Panc1 (cell line): ENCODE measurements around the gene PPP3CB. TPM values are rescaled to one million over a fixed set of nuclear protein-coding genes. Genes with fewer than 3 reads are reported as not detected.

Source experiments
- ATAC-seq: fragments of 200-7000 bp; cut with Tn5 transposase; 2 replicates; pipeline ENCODE4 v1.9.1; 2020; ENCODE audit warnings: mild to moderate bottlenecking, moderate library complexity
- BruUV-seq: library from RNA; stranded (reverse); fragments of 400-500 nt; replicated peaks from 2 replicates; lab custom pipeline; 2021; lab: Mats Ljungman, UMichigan
- CTCF ChIA-PET: fragments of 300-600 bp; sonication (Branson Sonifier 250); formaldehyde crosslinking; loops from one replicate; lab custom pipeline; 2022; ENCODE audit warnings: antibody characterized with exemption; lab: Charles Lee
- POLR2A ChIA-PET: fragments of 300-600 bp; sonication (Branson Sonifier 250); formaldehyde crosslinking; loops from one replicate; lab custom pipeline; 2022; ENCODE audit warnings: antibody characterized with exemption; lab: Charles Lee
- DNase-seq: peaks from one replicate; pipeline ENCODE4 v3.0.0-alpha.2; 2010; ENCODE audit warnings: low read depth, low spot score
- H3K27ac ChIP-seq: 2 replicates; pipeline ENCODE4 v1.5.1; 2011; ENCODE audit warnings: mild to moderate bottlenecking, low read length, inconsistent platforms
- H3K27me3 ChIP-seq: fragments of 200-500 bp; sonication (Bioruptor generic); 2 replicates; pipeline ENCODE4 v1.6.0; 2014; ENCODE audit warnings: low read length, inconsistent platforms; ENCODE audit not compliant: control insufficient read depth, insufficient read depth
- H3K36me3 ChIP-seq: fragments of 200-500 bp; sonication (Bioruptor generic); 2 replicates; pipeline ENCODE4 v1.5.1; 2014; ENCODE audit warnings: inconsistent platforms, mild to moderate bottlenecking, low read length, moderate library complexity; ENCODE audit not compliant: control insufficient read depth, insufficient read depth
- H3K4me1 ChIP-seq: 2 replicates; pipeline ENCODE4 v1.5.1; 2011; ENCODE audit warnings: inconsistent platforms, mild to moderate bottlenecking, low read length, moderate library complexity; ENCODE audit not compliant: control insufficient read depth, insufficient read depth
- H3K4me3 ChIP-seq, 2 experiments: 2 replicates each; pipeline ENCODE4 v1.5.1; 2011 to 2012; ENCODE audit warnings: low read depth in 2 of 2, low read length in 2 of 2, mild to moderate bottlenecking in 2 of 2, inconsistent platforms in 1 of 2, moderate library complexity in 1 of 2
- H3K9me3 ChIP-seq: fragments of 200-500 bp; sonication (Bioruptor generic); 2 replicates; pipeline ENCODE4 v1.5.1; 2014; ENCODE audit warnings: low read depth, mild to moderate bottlenecking, inconsistent platforms, low read length, moderate library complexity; ENCODE audit not compliant: control insufficient read depth, insufficient read depth
- POLR2AphosphoS5 ChIP-seq: IDR thresholded peaks from 2 replicates; pipeline ENCODE4 v1.6.1; 2012; ENCODE audit warnings: mild to moderate bottlenecking, low read depth, low read length, moderate library complexity
- SIN3A ChIP-seq: IDR thresholded peaks from 2 replicates; pipeline ENCODE4 v1.6.1; 2012; ENCODE audit warnings: low read depth, mild to moderate bottlenecking, low read length, moderate library complexity, borderline replicate concordance; ENCODE audit not compliant: insufficient read depth
- TCF7L2 ChIP-seq: IDR thresholded peaks from 2 replicates; pipeline ENCODE4 v1.6.1; 2011; ENCODE audit warnings: mild to moderate bottlenecking, low read depth, low read length, inconsistent platforms
- in situ Hi-C: cut with HindIII; loops from 2 replicates; pipeline ENCODE4 v1.10.0; 2016; ENCODE audit warnings: low sequenced_read_pairs, low pct_unique_long_range_greater_than_20kb
- intact Hi-C: fragments of 100-400 bp; cut with micrococcal nuclease; formaldehyde crosslinking; loops from one replicate; pipeline ENCODE4 v1.10.0; 2022; ENCODE audit not compliant: unreplicated experiment
- total RNA-seq: library from RNA; stranded (reverse); gene quantifications from one replicate; pipeline ENCODE4 v1.2.1, GENCODE V29; 2021; ENCODE audit not compliant: unreplicated experiment
- TF ChIP-seq, protein P1 (sequence below), 2 experiments: IDR thresholded peaks; 2 replicates each; pipeline ENCODE4 v1.6.1; 2011 to 2012; ENCODE audit warnings: low read depth in 2 of 2, control low read depth in 1 of 2, low read length in 1 of 2, mild to moderate bottlenecking in 1 of 2, moderate library complexity in 1 of 2; ENCODE audit not compliant: insufficient read depth in 1 of 2
- TF ChIP-seq, protein P2 (sequence below): fragments of 450-650 bp; IDR thresholded peaks from 2 replicates; pipeline ENCODE4 v1.5.1; 2017; ENCODE audit warnings: mild to moderate bottlenecking

The PPP3CB gene
- total RNA-seq, 1 experiment from 2014 or later: 34.8 TPM

GRCh38 chr10:73480158-73480557, 15.7 kb downstream of the PPP3CB start:
- H3K36me3 ChIP-seq: peaks cover 13% of the 10 kb centered on the region; the same call in 1 of the 2 replicates
- H3K4me1 ChIP-seq: no peaks in the 10 kb centered on the region
- in situ Hi-C loops: no loop called here
- H3K27me3 ChIP-seq: no peaks in the 10 kb centered on the region
- no peak for ATAC-seq
- intact Hi-C loops: no loop called here
- ChIA-PET CTCF (no interaction called here), POLR2A (interaction anchor here (0.7 kb wide), 1 partner anchor 21 kb away, joined by 10 read pairs; no protein-coding TSS in a partner anchor)
- H3K4me3 ChIP-seq: no peak overlapping the region
- DNase-seq: no peak
- H3K9me3 ChIP-seq: no peaks in the 10 kb centered on the region
- no peak overlapping the region for H3K27ac ChIP-seq
- BruUV-seq: no TSS peak
- TF ChIP-seq TCF7L2: no peak
- no peak for TF ChIP-seq POLR2AphosphoS5
- TF ChIP-seq SIN3A: no peak
- TF ChIP-seq, protein P1, sequence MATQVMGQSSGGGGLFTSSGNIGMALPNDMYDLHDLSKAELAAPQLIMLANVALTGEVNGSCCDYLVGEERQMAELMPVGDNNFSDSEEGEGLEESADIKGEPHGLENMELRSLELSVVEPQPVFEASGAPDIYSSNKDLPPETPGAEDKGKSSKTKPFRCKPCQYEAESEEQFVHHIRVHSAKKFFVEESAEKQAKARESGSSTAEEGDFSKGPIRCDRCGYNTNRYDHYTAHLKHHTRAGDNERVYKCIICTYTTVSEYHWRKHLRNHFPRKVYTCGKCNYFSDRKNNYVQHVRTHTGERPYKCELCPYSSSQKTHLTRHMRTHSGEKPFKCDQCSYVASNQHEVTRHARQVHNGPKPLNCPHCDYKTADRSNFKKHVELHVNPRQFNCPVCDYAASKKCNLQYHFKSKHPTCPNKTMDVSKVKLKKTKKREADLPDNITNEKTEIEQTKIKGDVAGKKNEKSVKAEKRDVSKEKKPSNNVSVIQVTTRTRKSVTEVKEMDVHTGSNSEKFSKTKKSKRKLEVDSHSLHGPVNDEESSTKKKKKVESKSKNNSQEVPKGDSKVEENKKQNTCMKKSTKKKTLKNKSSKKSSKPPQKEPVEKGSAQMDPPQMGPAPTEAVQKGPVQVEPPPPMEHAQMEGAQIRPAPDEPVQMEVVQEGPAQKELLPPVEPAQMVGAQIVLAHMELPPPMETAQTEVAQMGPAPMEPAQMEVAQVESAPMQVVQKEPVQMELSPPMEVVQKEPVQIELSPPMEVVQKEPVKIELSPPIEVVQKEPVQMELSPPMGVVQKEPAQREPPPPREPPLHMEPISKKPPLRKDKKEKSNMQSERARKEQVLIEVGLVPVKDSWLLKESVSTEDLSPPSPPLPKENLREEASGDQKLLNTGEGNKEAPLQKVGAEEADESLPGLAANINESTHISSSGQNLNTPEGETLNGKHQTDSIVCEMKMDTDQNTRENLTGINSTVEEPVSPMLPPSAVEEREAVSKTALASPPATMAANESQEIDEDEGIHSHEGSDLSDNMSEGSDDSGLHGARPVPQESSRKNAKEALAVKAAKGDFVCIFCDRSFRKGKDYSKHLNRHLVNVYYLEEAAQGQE (IDR thresholded peaks at IDR 0.05; ENCODE audit: insufficient read depth in 1 of 2, low read depth in 2 of 2, low read length in 1 of 2): no peak
- TF ChIP-seq, protein P2, sequence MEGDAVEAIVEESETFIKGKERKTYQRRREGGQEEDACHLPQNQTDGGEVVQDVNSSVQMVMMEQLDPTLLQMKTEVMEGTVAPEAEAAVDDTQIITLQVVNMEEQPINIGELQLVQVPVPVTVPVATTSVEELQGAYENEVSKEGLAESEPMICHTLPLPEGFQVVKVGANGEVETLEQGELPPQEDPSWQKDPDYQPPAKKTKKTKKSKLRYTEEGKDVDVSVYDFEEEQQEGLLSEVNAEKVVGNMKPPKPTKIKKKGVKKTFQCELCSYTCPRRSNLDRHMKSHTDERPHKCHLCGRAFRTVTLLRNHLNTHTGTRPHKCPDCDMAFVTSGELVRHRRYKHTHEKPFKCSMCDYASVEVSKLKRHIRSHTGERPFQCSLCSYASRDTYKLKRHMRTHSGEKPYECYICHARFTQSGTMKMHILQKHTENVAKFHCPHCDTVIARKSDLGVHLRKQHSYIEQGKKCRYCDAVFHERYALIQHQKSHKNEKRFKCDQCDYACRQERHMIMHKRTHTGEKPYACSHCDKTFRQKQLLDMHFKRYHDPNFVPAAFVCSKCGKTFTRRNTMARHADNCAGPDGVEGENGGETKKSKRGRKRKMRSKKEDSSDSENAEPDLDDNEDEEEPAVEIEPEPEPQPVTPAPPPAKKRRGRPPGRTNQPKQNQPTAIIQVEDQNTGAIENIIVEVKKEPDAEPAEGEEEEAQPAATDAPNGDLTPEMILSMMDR: no peak

GRCh38 chr10:73478636-73479035, 17.2 kb downstream of the PPP3CB start:
- peaks cover 15% of the 10 kb centered on the region; the same call in 1 of the 2 replicates for H3K36me3 ChIP-seq
- no peaks in the 10 kb centered on the region for H3K27me3 ChIP-seq
- no peak overlapping the region for H3K4me3 ChIP-seq
- POLR2A ChIA-PET: no interaction called here
- no peak for DNase-seq
- no peak for ATAC-seq
- TF ChIP-seq POLR2AphosphoS5: no peak
- TF ChIP-seq SIN3A: no peak
- TF ChIP-seq, protein P2: no peak
- TF ChIP-seq, protein P1 (IDR thresholded peaks at IDR 0.05; ENCODE audit: insufficient read depth in 1 of 2, low read depth in 2 of 2, low read length in 1 of 2): no peak
- no peak for TF ChIP-seq TCF7L2
- intact Hi-C loops: no loop called here
- no peaks in the 10 kb centered on the region for H3K4me1 ChIP-seq
- in situ Hi-C loops: no loop called here
- CTCF ChIA-PET: no interaction called here
- H3K27ac ChIP-seq: no peak overlapping the region
- no peaks in the 10 kb centered on the region for H3K9me3 ChIP-seq
- BruUV-seq: no TSS peak
